Measurements from ENCODE around the gene CHST12. TPM values are rescaled to one million over a fixed set of nuclear protein-coding genes. Genes with fewer than 3 reads are reported as not detected.
"Not testable (repeated sequence)": the region's sequence is repeated elsewhere in the genome, so short reads cannot be mapped to it uniquely, and the experiment has no call there.

The CHST12 gene
- total and polyA plus RNA-seq, 2 experiments from 2014 or later, result 7.2 to 21.5 TPM

- Histone ChIP-seq H3K27ac (no peak overlapping the region), H3K9me3 (ENCODE audit: low read depth) (no peaks in the 10 kb centered on the region), H3K79me2 (no peaks in the 10 kb centered on the region), H3K36me3 (replicated peaks; ENCODE audit: insufficient read depth, low read depth) (no peaks in the 10 kb centered on the region), H4K20me1 (ENCODE audit: insufficient read depth, poor library complexity, severe bottlenecking) (no peaks in the 10 kb centered on the region), H3K9me2 (replicated peaks; ENCODE audit: insufficient read depth) (no peaks in the 10 kb centered on the region), H3K4me2 (no peak overlapping the region), H3K4me1 (ENCODE audit: insufficient read depth) (no peaks in the 10 kb centered on the region), H3K27me3 (no peaks in the 10 kb centered on the region), H2AFZ (no peak overlapping the region), H3K4me3 (no peak overlapping the region)
- no peak for DNase-seq (ENCODE audit: low spot score)
- 96% methylated on average over 10 of the region's 10 CpGs for WGBS (ENCODE audit: low lambda C conversion rate, missing lambda C conversion rate)
- no peak for TF ChIP-seq EZH2phosphoT487 (IDR thresholded peaks at IDR 0.05; ENCODE audit: low read depth, severe bottlenecking, unreplicated experiment)
- TF ChIP-seq EZH2 (IDR thresholded peaks at IDR 0.05; ENCODE audit: borderline replicate concordance), result no peak
Observed at GRCh38 chr7:2466675-2467074, 63.3 kb downstream of the CHST12 start.

- TF ChIP-seq EZH2 (IDR thresholded peaks at IDR 0.05; ENCODE audit: borderline replicate concordance) (no peak), CTCF (IDR thresholded peaks at IDR 0.05; ENCODE audit: poor library complexity) (no peak), EZH2phosphoT487 (IDR thresholded peaks at IDR 0.05; ENCODE audit: low read depth, severe bottlenecking, unreplicated experiment) (no peak)
- H2AFZ ChIP-seq, result no peak overlapping the region
- no peak for DNase-seq (ENCODE audit: low spot score)
- H3K79me2 ChIP-seq, result no peaks in the 10 kb centered on the region
- no peaks in the 10 kb centered on the region for H3K27me3 ChIP-seq
- no peaks in the 10 kb centered on the region for H3K36me3 ChIP-seq (replicated peaks; ENCODE audit: insufficient read depth, low read depth)
- H3K4me2 ChIP-seq, result no peak overlapping the region
- no peaks in the 10 kb centered on the region for H3K4me1 ChIP-seq (ENCODE audit: insufficient read depth)
- no peaks in the 10 kb centered on the region for H4K20me1 ChIP-seq (ENCODE audit: insufficient read depth, poor library complexity, severe bottlenecking)
- 82% methylated on average over 7 of the region's 7 CpGs for WGBS (ENCODE audit: low lambda C conversion rate, missing lambda C conversion rate)
- no peak overlapping the region for H3K4me3 ChIP-seq
- H3K27ac ChIP-seq, result no peak overlapping the region
- no peaks in the 10 kb centered on the region for H3K9me3 ChIP-seq (ENCODE audit: low read depth)
- H3K9me2 ChIP-seq (replicated peaks; ENCODE audit: insufficient read depth), result no peaks in the 10 kb centered on the region
Observed at GRCh38 chr7:2468227-2468626, 64.8 kb downstream of the CHST12 start.

GRCh38 chr7:2469460-2470203 is 66.2 kb downstream of the CHST12 start:
- 91% methylated on average over 9 of the region's 9 CpGs for WGBS (ENCODE audit: low lambda C conversion rate, missing lambda C conversion rate)
- H3K79me2 ChIP-seq; H3K27ac ChIP-seq; H4K20me1 ChIP-seq (ENCODE audit: insufficient read depth, poor library complexity, severe bottlenecking); H3K4me1 ChIP-seq (ENCODE audit: insufficient read depth); DNase-seq (ENCODE audit: low spot score); H3K9me2 ChIP-seq (replicated peaks; ENCODE audit: insufficient read depth); H3K9me3 ChIP-seq (ENCODE audit: low read depth); H3K36me3 ChIP-seq (replicated peaks; ENCODE audit: insufficient read depth, low read depth); H3K4me2 ChIP-seq; H3K27me3 ChIP-seq; H2AFZ ChIP-seq; H3K4me3 ChIP-seq: not testable (repeated sequence)

GRCh38 chr7:2470204-2471021 is 67.0 kb downstream of the CHST12 start:
- no peaks in the 10 kb centered on the region for H4K20me1 ChIP-seq (ENCODE audit: insufficient read depth, poor library complexity, severe bottlenecking)
- no peak overlapping the region for H3K4me3 ChIP-seq
- H3K9me3 ChIP-seq (ENCODE audit: low read depth), result no peaks in the 10 kb centered on the region
- no peak overlapping the region for H2AFZ ChIP-seq
- 81% methylated on average over 19 of the region's 19 CpGs for WGBS (ENCODE audit: low lambda C conversion rate, missing lambda C conversion rate)
- H3K27ac ChIP-seq, result no peak overlapping the region
- TF ChIP-seq CTCF (IDR thresholded peaks at IDR 0.05; ENCODE audit: poor library complexity), result no peak
- no peak for TF ChIP-seq EZH2 (IDR thresholded peaks at IDR 0.05; ENCODE audit: borderline replicate concordance)
- no peak for TF ChIP-seq EZH2phosphoT487 (IDR thresholded peaks at IDR 0.05; ENCODE audit: low read depth, severe bottlenecking, unreplicated experiment)
- no peak overlapping the region for H3K4me2 ChIP-seq
- DNase-seq (ENCODE audit: low spot score), result no peak
- no peaks in the 10 kb centered on the region for H3K9me2 ChIP-seq (replicated peaks; ENCODE audit: insufficient read depth)
- no peaks in the 10 kb centered on the region for H3K27me3 ChIP-seq
- no peaks in the 10 kb centered on the region for H3K79me2 ChIP-seq
- H3K36me3 ChIP-seq (replicated peaks; ENCODE audit: insufficient read depth, low read depth), result no peaks in the 10 kb centered on the region
- H3K4me1 ChIP-seq (ENCODE audit: insufficient read depth), result no peaks in the 10 kb centered on the region

Measured in hepatocyte (in vitro differentiated cells).